Measurements from ENCODE around the gene EPDR1.

DNA sequence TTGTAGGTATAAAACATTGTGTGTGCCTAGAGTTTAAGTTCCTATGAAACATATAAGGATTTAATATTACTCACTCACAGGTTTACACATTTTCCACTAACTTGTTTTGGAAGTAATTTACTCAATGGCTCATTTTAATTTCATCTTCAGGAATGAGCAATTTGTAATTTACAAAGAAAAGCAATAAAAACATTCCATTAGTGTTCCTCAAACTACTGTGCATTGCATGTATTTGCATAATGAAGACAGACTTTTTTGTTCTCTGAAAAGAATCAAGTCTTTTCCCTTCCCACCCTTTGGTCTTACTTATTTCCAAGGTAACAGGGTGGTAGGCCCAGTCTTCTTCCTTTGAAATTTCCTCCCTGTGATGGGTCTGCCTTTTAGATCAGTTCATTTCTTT, 61.2 kb downstream of the EPDR1 start:
- TF ChIP-seq EP300 (IDR thresholded peaks at IDR 0.05) (no peak), POLR2A (IDR thresholded peaks at IDR 0.05) (no peak), POLR2AphosphoS5 (IDR thresholded peaks at IDR 0.05) (no peak)
- TF ChIP-seq, protein P1, sequence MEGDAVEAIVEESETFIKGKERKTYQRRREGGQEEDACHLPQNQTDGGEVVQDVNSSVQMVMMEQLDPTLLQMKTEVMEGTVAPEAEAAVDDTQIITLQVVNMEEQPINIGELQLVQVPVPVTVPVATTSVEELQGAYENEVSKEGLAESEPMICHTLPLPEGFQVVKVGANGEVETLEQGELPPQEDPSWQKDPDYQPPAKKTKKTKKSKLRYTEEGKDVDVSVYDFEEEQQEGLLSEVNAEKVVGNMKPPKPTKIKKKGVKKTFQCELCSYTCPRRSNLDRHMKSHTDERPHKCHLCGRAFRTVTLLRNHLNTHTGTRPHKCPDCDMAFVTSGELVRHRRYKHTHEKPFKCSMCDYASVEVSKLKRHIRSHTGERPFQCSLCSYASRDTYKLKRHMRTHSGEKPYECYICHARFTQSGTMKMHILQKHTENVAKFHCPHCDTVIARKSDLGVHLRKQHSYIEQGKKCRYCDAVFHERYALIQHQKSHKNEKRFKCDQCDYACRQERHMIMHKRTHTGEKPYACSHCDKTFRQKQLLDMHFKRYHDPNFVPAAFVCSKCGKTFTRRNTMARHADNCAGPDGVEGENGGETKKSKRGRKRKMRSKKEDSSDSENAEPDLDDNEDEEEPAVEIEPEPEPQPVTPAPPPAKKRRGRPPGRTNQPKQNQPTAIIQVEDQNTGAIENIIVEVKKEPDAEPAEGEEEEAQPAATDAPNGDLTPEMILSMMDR (IDR thresholded peaks at IDR 0.05): no peak
